Fibroblast of lung (primary cell): ENCODE data around the gene PIP4K2A.

ENCODE experiments used
- EZH2 ChIP-seq: IDR thresholded peaks from 2 replicates; pipeline ENCODE4 v1.5.1; 2012; ENCODE audit warnings: low read length, control low read depth, mild to moderate bottlenecking; ENCODE audit errors: missing control alignments
- TF ChIP-seq, protein P1 (sequence below), 2 donors: IDR thresholded peaks in 1 of 2; conservative IDR thresholded peaks in 1 of 2; 1 replicate in 1 of 2; 2 replicates in 1 of 2; pipeline ENCODE4 v1.5.1; 2011 to 2012; ENCODE audit warnings: low read length in 2 of 2, control low read depth in 1 of 2, inconsistent platforms in 1 of 2, low read depth in 1 of 2, mild to moderate bottlenecking in 1 of 2

DNA sequence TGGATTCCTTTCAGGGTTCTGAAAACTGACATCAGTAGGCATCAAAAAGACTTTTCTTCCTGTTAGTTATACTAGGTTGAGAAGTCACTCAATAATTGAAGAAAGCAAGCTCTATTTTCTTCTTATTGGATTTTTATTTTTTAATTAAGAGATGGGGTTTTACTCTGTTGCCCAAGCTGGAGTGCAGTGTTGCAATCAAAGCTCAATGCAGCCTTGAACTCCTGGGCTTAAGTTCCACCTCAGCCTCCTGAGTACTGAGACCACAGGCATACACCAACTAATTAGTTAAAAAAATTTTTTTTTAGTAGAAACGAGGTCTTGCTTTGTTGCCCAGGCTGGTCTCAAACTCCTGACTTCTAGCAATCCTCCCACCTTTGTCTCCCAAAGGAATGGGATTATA lies 28.0 kb downstream of the PIP4K2A start:
- TF ChIP-seq, protein P1, sequence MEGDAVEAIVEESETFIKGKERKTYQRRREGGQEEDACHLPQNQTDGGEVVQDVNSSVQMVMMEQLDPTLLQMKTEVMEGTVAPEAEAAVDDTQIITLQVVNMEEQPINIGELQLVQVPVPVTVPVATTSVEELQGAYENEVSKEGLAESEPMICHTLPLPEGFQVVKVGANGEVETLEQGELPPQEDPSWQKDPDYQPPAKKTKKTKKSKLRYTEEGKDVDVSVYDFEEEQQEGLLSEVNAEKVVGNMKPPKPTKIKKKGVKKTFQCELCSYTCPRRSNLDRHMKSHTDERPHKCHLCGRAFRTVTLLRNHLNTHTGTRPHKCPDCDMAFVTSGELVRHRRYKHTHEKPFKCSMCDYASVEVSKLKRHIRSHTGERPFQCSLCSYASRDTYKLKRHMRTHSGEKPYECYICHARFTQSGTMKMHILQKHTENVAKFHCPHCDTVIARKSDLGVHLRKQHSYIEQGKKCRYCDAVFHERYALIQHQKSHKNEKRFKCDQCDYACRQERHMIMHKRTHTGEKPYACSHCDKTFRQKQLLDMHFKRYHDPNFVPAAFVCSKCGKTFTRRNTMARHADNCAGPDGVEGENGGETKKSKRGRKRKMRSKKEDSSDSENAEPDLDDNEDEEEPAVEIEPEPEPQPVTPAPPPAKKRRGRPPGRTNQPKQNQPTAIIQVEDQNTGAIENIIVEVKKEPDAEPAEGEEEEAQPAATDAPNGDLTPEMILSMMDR (conservative IDR thresholded peaks at IDR 0.05 in 1 of 2, IDR thresholded peaks at IDR 0.05 in 1 of 2; ENCODE audit: low read depth in 1 of 2, low read length in 2 of 2) = no peak
- TF ChIP-seq EZH2 = no peak
